ENCODE results near the gene COBL.
A peak's percentile ranks its signal among the peaks of the same experiment; 100 is the strongest.

COBL gene

DNA sequence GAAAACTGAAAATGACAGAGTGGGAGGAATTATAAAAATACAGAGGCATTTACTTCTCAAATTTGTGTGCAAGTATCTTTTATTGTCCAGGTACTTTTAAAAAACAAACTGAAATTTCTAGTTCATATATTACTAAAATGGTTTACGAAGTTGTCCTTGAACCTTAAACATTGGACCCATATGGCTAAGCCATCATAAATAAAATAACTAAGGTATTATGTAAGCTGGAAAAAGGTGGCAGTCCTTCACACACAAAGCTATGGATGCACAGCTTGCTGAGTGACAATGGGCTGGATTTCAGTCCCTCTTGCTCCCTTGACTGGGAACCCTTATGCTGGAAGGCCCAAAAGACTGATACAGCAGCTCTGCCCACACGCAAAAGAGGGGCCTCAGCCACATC, 66.1 kb downstream of the COBL start:
- Mint-ChIP-seq H3K27ac (no peak overlapping the region), H3K4me1 (peaks cover 8% of the 10 kb centered on the region)

GRCh38 chr7:51249991-51250390, 66.6 kb downstream of the COBL start:
- Mint-ChIP-seq H3K9me3 (no peaks in the 10 kb centered on the region), H3K4me1 (peaks cover 13% of the 10 kb centered on the region), H3K36me3 (ENCODE audit: low read depth) (no peaks in the 10 kb centered on the region), H3K4me3 (no peak overlapping the region), H3K27me3 (ENCODE audit: low read depth, poor library complexity) (peaks cover 2% of the 10 kb centered on the region), H3K27ac (no peak overlapping the region)
- no peak for DNase-seq
- TF ChIP-seq, protein P1, sequence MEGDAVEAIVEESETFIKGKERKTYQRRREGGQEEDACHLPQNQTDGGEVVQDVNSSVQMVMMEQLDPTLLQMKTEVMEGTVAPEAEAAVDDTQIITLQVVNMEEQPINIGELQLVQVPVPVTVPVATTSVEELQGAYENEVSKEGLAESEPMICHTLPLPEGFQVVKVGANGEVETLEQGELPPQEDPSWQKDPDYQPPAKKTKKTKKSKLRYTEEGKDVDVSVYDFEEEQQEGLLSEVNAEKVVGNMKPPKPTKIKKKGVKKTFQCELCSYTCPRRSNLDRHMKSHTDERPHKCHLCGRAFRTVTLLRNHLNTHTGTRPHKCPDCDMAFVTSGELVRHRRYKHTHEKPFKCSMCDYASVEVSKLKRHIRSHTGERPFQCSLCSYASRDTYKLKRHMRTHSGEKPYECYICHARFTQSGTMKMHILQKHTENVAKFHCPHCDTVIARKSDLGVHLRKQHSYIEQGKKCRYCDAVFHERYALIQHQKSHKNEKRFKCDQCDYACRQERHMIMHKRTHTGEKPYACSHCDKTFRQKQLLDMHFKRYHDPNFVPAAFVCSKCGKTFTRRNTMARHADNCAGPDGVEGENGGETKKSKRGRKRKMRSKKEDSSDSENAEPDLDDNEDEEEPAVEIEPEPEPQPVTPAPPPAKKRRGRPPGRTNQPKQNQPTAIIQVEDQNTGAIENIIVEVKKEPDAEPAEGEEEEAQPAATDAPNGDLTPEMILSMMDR (IDR thresholded peaks at IDR 0.05) = no peak

More for the DNA sequence above, 66.1 kb downstream of the COBL start:
- TF ChIP-seq, protein P1 (IDR thresholded peaks at IDR 0.05) = no peak
- H3K36me3 Mint-ChIP-seq (ENCODE audit: low read depth) = no peaks in the 10 kb centered on the region
- DNase-seq = no peak
- H3K27me3 Mint-ChIP-seq (ENCODE audit: low read depth, poor library complexity) = peaks cover 2% of the 10 kb centered on the region
- H3K9me3 Mint-ChIP-seq = no peaks in the 10 kb centered on the region
- no peak overlapping the region for H3K4me3 Mint-ChIP-seq

GRCh38 chr7:51249187-51249945, 67.2 kb downstream of the COBL start:
- H3K27me3 Mint-ChIP-seq (ENCODE audit: low read depth, poor library complexity) = peaks cover 2% of the 10 kb centered on the region
- peaks cover 19% of the 10 kb centered on the region for H3K4me1 Mint-ChIP-seq
- H3K9me3 Mint-ChIP-seq = no peaks in the 10 kb centered on the region
- no peak for DNase-seq
- no peaks in the 10 kb centered on the region for H3K36me3 Mint-ChIP-seq (ENCODE audit: low read depth)
- H3K27ac Mint-ChIP-seq = no peak overlapping the region
- no peak overlapping the region for H3K4me3 Mint-ChIP-seq
- TF ChIP-seq, protein P1 (IDR thresholded peaks at IDR 0.05) = no peak

DNA sequence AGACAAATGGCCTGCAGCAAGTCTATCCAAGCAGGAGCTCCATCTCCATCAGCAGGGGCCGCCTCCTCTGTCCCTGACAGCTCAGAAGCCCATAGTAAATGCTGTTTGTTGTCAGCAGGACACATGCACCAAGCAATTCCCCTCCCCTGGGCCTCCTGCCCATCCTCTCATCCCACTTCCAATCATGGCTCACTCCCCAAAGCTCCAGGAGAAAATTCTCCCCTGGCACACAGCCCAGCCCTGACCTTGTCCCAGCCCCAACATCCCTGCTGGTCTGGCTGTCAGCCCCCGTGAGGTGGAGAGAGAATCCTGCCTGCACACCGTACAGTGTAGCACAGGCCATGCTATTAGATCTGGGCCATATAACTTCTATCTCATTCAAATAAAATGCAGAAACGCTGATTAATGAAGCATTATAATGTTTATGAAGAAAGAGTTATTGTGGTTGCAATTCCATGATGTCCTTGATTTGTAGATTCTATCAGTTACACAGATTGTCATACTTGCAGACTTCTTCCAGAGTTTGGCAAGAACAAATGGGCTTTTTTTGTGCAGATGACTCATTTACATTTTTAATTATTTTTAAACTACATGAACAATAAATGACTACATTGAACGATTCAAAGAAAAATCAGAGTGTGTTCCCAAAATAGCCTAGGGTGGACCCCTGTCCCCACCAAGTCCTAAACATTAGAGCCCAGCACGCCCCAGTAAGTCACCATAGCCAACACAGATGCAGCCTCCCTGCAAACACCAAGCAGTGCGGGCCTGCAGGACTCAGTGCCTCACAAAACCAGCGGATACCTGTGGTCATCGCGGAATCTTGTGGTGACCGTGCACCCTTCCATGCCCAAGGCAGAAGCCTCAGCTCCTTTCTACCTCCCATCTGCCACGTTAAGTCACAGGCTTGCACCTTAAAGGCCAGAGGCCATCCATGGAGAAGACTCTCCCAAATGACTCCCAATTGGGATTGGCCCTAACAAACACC, 70.1 kb downstream of the COBL start:
- DNase-seq = no peak
- no peaks in the 10 kb centered on the region for H3K9me3 Mint-ChIP-seq
- no peak overlapping the region for H3K4me3 Mint-ChIP-seq
- no peak overlapping the region for H3K27ac Mint-ChIP-seq
- peaks cover 21% of the 10 kb centered on the region for H3K4me1 Mint-ChIP-seq
- TF ChIP-seq, protein P1 (IDR thresholded peaks at IDR 0.05) = no peak
- H3K36me3 Mint-ChIP-seq (ENCODE audit: low read depth) = no peaks in the 10 kb centered on the region
- H3K27me3 Mint-ChIP-seq (ENCODE audit: low read depth, poor library complexity) = peaks cover 2% of the 10 kb centered on the region

- no peak for DNase-seq
- Mint-ChIP-seq H3K4me1 (peaks cover 17% of the 10 kb centered on the region), H3K27ac (peak overlapping the region; percentile 14), H3K9me3 (no peaks in the 10 kb centered on the region), H3K27me3 (ENCODE audit: low read depth, poor library complexity) (peaks cover 2% of the 10 kb centered on the region), H3K36me3 (ENCODE audit: low read depth) (no peaks in the 10 kb centered on the region), H3K4me3 (no peak overlapping the region)
- TF ChIP-seq, protein P1 (IDR thresholded peaks at IDR 0.05) = no peak
Measured at GRCh38 chr7:51244885-51245284, 71.7 kb downstream of the COBL start.
